MM.1S (cell line): Measurements from ENCODE around the gene CKAP5.
A peak's percentile ranks its signal among the peaks of the same experiment; 100 is the strongest.

Source experiments
- DNase-seq: peaks from one replicate; pipeline ENCODE4 v3.0.0-alpha.2; 2015
- H2AFZ ChIP-seq: fragments of 300-600 bp; sonication (generic); 2 replicates; pipeline ENCODE4 v1.6.0; 2016; ENCODE audit warnings: antibody characterized with exemption, low read length
- H3F3A ChIP-seq: fragments of 300-600 bp; sonication (generic); 2 replicates; pipeline ENCODE4 v1.6.1; 2016; ENCODE audit warnings: mild to moderate bottlenecking, antibody characterized with exemption, low read length, moderate library complexity, mixed read lengths; ENCODE audit not compliant: insufficient read depth
- H3K27ac ChIP-seq: fragments of 300-600 bp; sonication (generic); 2 replicates; pipeline ENCODE4 v1.5.1; 2016; ENCODE audit warnings: mild to moderate bottlenecking, low read length
- H3K27me3 ChIP-seq: fragments of 300-600 bp; sonication (generic); replicated peaks from 2 replicates; pipeline ENCODE4 v1.6.0; 2016; ENCODE audit warnings: low read length; ENCODE audit not compliant: insufficient read depth
- H3K36me3 ChIP-seq: fragments of 300-600 bp; sonication (generic); replicated peaks from 2 replicates; pipeline ENCODE4 v1.6.1; 2016; ENCODE audit warnings: mild to moderate bottlenecking, low read length, mixed read lengths; ENCODE audit not compliant: insufficient read depth
- H3K4me1 ChIP-seq: fragments of 300-600 bp; sonication (generic); 2 replicates; pipeline ENCODE4 v1.6.1; 2016; ENCODE audit warnings: low read length, mixed read lengths
- H3K4me2 ChIP-seq: fragments of 300-600 bp; sonication (generic); 2 replicates; pipeline ENCODE4 v1.6.0; 2016; ENCODE audit warnings: low read depth, low read length
- H3K4me3 ChIP-seq: fragments of 300-600 bp; sonication (generic); 2 replicates; pipeline ENCODE4 v1.5.1; 2016; ENCODE audit warnings: low read length, mixed read lengths
- H3K79me2 ChIP-seq: fragments of 300-600 bp; sonication (generic); 2 replicates; pipeline ENCODE4 v1.6.1; 2016; ENCODE audit warnings: mixed run types, low read length, mixed read lengths
- H3K9ac ChIP-seq: fragments of 300-600 bp; sonication (generic); 2 replicates; pipeline ENCODE4 v1.6.1; 2016; ENCODE audit warnings: low read length, mixed read lengths
- H3K9me2 ChIP-seq: fragments of 300-600 bp; sonication (generic); replicated peaks from 2 replicates; pipeline ENCODE4 v1.6.1; 2016; ENCODE audit warnings: mild to moderate bottlenecking, low read length, mixed read lengths; ENCODE audit not compliant: insufficient read depth
- H3K9me3 ChIP-seq: fragments of 300-600 bp; sonication (generic); replicated peaks from 2 replicates; pipeline ENCODE4 v1.6.1; 2016; ENCODE audit warnings: mild to moderate bottlenecking, low read length, mixed read lengths; ENCODE audit not compliant: insufficient read depth
- H4K20me1 ChIP-seq: fragments of 300-600 bp; sonication (generic); 2 replicates; pipeline ENCODE4 v1.6.1; 2016; ENCODE audit warnings: mild to moderate bottlenecking, low read length, moderate library complexity, mixed read lengths; ENCODE audit not compliant: insufficient read depth
- CTCF ChIP-seq: fragments of 300-600 bp; sonication (generic); IDR thresholded peaks from 2 replicates; pipeline ENCODE4 v1.5.1; 2016; ENCODE audit warnings: antibody characterized with exemption, low read length, mixed read lengths
- EZH2 ChIP-seq: fragments of 300-600 bp; sonication (generic); optimal IDR thresholded peaks from 2 replicates; pipeline ENCODE3; 2017; ENCODE audit warnings: low read depth, mild to moderate bottlenecking, antibody characterized with exemption, low read length, mixed read lengths
- EZH2phosphoT487 ChIP-seq: fragments of 300-600 bp; sonication (generic); IDR thresholded peaks from 2 replicates; pipeline ENCODE4 v1.6.1; 2018; ENCODE audit warnings: antibody characterized with exemption, low read length

CKAP5 gene

DNA sequence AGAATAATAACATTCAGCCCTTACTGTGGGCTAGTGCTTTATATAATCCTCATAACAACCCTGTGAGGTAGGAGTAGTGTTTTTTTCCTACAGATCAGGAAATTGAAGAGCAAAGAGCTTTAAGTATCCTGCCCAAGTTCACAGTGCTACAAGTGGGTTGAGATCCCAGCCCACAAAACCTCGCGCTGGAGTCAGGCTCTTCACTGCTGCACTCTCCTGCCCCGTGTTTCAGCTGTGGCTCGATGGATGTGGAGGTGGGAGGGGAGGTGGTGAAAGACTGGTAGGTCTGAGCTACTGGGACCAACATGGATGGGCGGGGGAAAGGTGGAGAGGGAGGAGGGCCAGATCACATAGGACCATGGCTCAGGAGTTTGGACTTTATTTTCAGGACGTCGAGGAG is 139.2 kb downstream of the CKAP5 start:
- no peak overlapping the region for H3K9ac ChIP-seq
- no peaks in the 10 kb centered on the region for H3K9me3 ChIP-seq
- no peak overlapping the region for H3K4me2 ChIP-seq
- H3K27ac ChIP-seq, result no peak overlapping the region
- H3K27me3 ChIP-seq, result no peaks in the 10 kb centered on the region
- no peaks in the 10 kb centered on the region for H3K9me2 ChIP-seq
- no peak for DNase-seq
- H3F3A ChIP-seq, result no peaks in the 10 kb centered on the region
- H3K4me3 ChIP-seq, result no peak overlapping the region
- H2AFZ ChIP-seq, result no peak overlapping the region
- 0 out of 2 replicates have a peak, but pooled peaks cover under 1% of the 10 kb centered on the region for H3K4me1 ChIP-seq
- no peaks in the 10 kb centered on the region for H4K20me1 ChIP-seq
- peaks cover 20% of the 10 kb centered on the region for H3K79me2 ChIP-seq
- H3K36me3 ChIP-seq, result no peaks in the 10 kb centered on the region; the same call in none of the 2 replicates
- TF ChIP-seq EZH2phosphoT487 (no peak), EZH2 (no peak), CTCF (no peak)

- peaks cover 3% of the 10 kb centered on the region; the same call in 1 of the 2 replicates for H3K4me1 ChIP-seq
- H3K4me2 ChIP-seq, result no peak overlapping the region
- no peaks in the 10 kb centered on the region for H4K20me1 ChIP-seq
- no peaks in the 10 kb centered on the region for H3K27me3 ChIP-seq
- H3K36me3 ChIP-seq, result no peaks in the 10 kb centered on the region; the same call in none of the 2 replicates
- TF ChIP-seq CTCF, result no peak
- no peak for TF ChIP-seq EZH2
- no peak for TF ChIP-seq EZH2phosphoT487
- no peak overlapping the region for H3K9ac ChIP-seq
- H3K4me3 ChIP-seq, result no peak overlapping the region
- H3K79me2 ChIP-seq, result peaks cover 34% of the 10 kb centered on the region
- no peak for DNase-seq
- no peaks in the 10 kb centered on the region for H3K9me2 ChIP-seq
- H3K27ac ChIP-seq, result no peak overlapping the region
- no peak overlapping the region for H2AFZ ChIP-seq
- peaks cover 2% of the 10 kb centered on the region; the same call in 1 of the 2 replicates for H3F3A ChIP-seq
- H3K9me3 ChIP-seq, result no peaks in the 10 kb centered on the region
These were observed 140.9 kb downstream of the CKAP5 start for GRCh38 chr11:46705070-46705688.

DNA sequence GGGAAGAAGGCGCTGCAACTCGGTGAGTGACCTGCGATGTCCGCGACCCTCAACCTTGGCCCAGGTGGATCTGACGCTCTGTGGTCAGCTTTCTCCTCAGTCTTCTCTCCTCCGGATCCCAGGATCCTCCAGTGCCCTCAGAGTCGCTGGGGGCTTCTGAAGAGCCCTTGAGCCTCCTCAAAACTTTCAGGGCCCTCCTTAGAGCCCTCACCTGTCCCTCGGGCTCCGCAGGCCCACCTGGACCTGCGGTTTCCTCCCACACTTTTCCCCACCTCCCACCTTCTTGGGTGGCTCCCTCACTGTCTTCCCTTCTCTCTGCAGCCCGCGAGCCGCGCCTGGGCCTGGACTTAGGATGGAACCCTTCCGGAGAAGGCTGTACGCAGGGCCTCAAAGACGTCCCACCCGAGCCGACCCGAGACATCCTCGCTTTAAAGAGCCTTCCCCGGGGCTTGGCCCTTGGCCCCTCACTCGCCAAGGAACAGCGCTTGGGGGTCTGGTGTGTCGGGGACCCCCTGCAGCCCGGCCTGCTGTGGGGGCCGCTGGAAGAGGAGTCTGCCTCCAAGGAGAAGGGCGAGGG is 144.9 kb downstream of the CKAP5 start:
- TF ChIP-seq EZH2 (no peak), EZH2phosphoT487 (no peak), CTCF (no peak)
- no peak for DNase-seq
- peaks cover 3% of the 10 kb centered on the region; the same call in 1 of the 2 replicates for H3K4me1 ChIP-seq
- peaks cover 69% of the 10 kb centered on the region for H3K79me2 ChIP-seq
- H3K36me3 ChIP-seq, result no peaks in the 10 kb centered on the region; the same call in none of the 2 replicates
- peak overlapping the region; percentile 67; the same call in 1 of the 2 replicates for H3K27ac ChIP-seq
- peak overlapping the region; percentile 91 for H3K4me3 ChIP-seq
- peak overlapping the region; percentile 94 for H3K9ac ChIP-seq
- no peaks in the 10 kb centered on the region for H4K20me1 ChIP-seq
- H3K4me2 ChIP-seq, result peak overlapping the region; percentile 97
- no peaks in the 10 kb centered on the region for H3K9me3 ChIP-seq
- peaks cover 3% of the 10 kb centered on the region; the same call in 1 of the 2 replicates for H3F3A ChIP-seq
- H3K9me2 ChIP-seq, result no peaks in the 10 kb centered on the region
- peak overlapping the region; percentile 93 for H2AFZ ChIP-seq
- no peaks in the 10 kb centered on the region for H3K27me3 ChIP-seq
